Tibial nerve (tissue), 4 donors: ENCODE data around the gene ABCC12. TPM values are rescaled to one million over a fixed set of nuclear protein-coding genes. Genes with fewer than 3 reads are reported as not detected.

Experiments
- DNase-seq, 2 donors: peaks; one replicate each; pipeline ENCODE4 v3.0.0-alpha.2; 2019; ENCODE audit warnings: low spot score in 2 of 2
- H3K27ac ChIP-seq, 4 donors: fragments of 200-600 bp; sonication (generic) in 3 of 4; one replicate each; pipeline ENCODE4 v1.5.1; 2017 to 2019; ENCODE audit warnings: mild to moderate bottlenecking in 1 of 4
- H3K27me3 ChIP-seq, 2 donors: fragments of 200-600 bp; sonication (generic) in 1 of 2; one replicate each; pipeline versions ENCODE4 v1.5.1 to v1.6.0; 2017 to 2019
- H3K36me3 ChIP-seq, 3 donors: fragments of 200-600 bp; sonication (generic); one replicate each; pipeline ENCODE4 v1.5.1; 2018 to 2019
- H3K4me1 ChIP-seq, 4 donors: fragments of 200-600 bp; sonication (generic) in 3 of 4; one replicate each; pipeline ENCODE4 v1.5.1; 2017 to 2019
- H3K4me3 ChIP-seq, 4 donors: fragments of 200-600 bp; sonication (generic) in 3 of 4; one replicate each; pipeline ENCODE4 v1.5.1; 2017 to 2019; ENCODE audit warnings: mild to moderate bottlenecking in 1 of 4, moderate library complexity in 1 of 4
- H3K9me3 ChIP-seq, 4 donors: fragments of 200-600 bp; sonication (generic) in 3 of 4; one replicate each; pipeline ENCODE4 v1.5.1; 2017 to 2019
- EP300 ChIP-seq, 2 donors: sonication (generic); formaldehyde crosslinking; IDR thresholded peaks; one replicate each; pipeline ENCODE4 v1.6.1; 2017; ENCODE audit warnings: antibody characterized with exemption in 2 of 2, mild to moderate bottlenecking in 1 of 2
- POLR2A ChIP-seq, 2 donors: fragments of 450-650 bp; IDR thresholded peaks; one replicate each; pipeline ENCODE4 v1.6.1; 2017; ENCODE audit warnings: antibody characterized with exemption in 2 of 2, mild to moderate bottlenecking in 2 of 2, moderate library complexity in 2 of 2
- WGBS, 2 donors: methylation state at CpG; one replicate each; pipeline ENCODE4 v1.1.5; 2018; 5-methylcytosine and 5-hydroxymethylcytosine counted together
- total RNA-seq, 4 donors: library from RNA; depleted of rRNA; stranded (reverse); fragments of >200 nt; gene quantifications; one replicate each; pipeline ENCODE4 v1.1.0, GENCODE V29; 2016
- TF ChIP-seq, protein P1 (sequence below), 5 experiments: fragments of 200-600 bp in 3 of 5; fragments of 450-650 bp in 2 of 5; sonication (generic) in 3 of 5; IDR thresholded peaks; one replicate each; pipeline ENCODE4 v1.5.1; 2016 to 2019; ENCODE audit warnings: antibody characterized with exemption in 5 of 5, mild to moderate bottlenecking in 3 of 5, moderate library complexity in 2 of 5

The ABCC12 gene
- total RNA-seq, 4 donors from 2014 or later, result under 0.01 TPM; not detected in 3

DNA sequence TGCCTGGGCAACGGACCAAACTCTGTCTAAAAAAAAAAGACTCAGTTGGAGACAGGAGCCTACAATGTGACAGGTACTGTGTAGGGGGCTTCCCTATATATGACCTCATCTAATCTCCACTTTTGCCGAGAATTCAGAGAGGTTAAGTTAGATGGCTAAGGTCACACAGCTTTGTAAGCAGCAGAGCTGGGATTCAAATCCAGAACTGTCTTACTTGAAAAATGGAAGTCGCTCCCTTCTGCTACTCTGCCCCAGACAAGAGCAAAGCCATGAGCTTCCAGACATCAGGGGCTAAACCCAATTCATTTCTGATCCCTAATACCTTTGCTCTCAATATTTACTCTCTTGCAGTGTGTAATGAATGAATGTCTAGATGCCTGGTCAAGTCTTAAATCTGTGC, 41.5 kb upstream of the ABCC12 start:
- TF ChIP-seq, protein P1, sequence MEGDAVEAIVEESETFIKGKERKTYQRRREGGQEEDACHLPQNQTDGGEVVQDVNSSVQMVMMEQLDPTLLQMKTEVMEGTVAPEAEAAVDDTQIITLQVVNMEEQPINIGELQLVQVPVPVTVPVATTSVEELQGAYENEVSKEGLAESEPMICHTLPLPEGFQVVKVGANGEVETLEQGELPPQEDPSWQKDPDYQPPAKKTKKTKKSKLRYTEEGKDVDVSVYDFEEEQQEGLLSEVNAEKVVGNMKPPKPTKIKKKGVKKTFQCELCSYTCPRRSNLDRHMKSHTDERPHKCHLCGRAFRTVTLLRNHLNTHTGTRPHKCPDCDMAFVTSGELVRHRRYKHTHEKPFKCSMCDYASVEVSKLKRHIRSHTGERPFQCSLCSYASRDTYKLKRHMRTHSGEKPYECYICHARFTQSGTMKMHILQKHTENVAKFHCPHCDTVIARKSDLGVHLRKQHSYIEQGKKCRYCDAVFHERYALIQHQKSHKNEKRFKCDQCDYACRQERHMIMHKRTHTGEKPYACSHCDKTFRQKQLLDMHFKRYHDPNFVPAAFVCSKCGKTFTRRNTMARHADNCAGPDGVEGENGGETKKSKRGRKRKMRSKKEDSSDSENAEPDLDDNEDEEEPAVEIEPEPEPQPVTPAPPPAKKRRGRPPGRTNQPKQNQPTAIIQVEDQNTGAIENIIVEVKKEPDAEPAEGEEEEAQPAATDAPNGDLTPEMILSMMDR (IDR thresholded peaks at IDR 0.05), result no peak
- no peak for TF ChIP-seq EP300 (IDR thresholded peaks at IDR 0.05)
- no peak for TF ChIP-seq POLR2A (IDR thresholded peaks at IDR 0.05)
- WGBS, 2 donors, result 90 to 97% methylated on average over 3 of the region's 3 CpGs
- peaks cover 0 to 4% (median 0%) of the 10 kb centered on the region in 4 donors for H3K9me3 ChIP-seq
- H3K36me3 ChIP-seq, result no peaks in the 10 kb centered on the region
- no peak overlapping the region for H3K27ac ChIP-seq
- H3K4me1 ChIP-seq, result no peaks in the 10 kb centered on the region
- DNase-seq, result no peak
- no peaks in the 10 kb centered on the region for H3K27me3 ChIP-seq
- H3K4me3 ChIP-seq, result no peak overlapping the region

DNA sequence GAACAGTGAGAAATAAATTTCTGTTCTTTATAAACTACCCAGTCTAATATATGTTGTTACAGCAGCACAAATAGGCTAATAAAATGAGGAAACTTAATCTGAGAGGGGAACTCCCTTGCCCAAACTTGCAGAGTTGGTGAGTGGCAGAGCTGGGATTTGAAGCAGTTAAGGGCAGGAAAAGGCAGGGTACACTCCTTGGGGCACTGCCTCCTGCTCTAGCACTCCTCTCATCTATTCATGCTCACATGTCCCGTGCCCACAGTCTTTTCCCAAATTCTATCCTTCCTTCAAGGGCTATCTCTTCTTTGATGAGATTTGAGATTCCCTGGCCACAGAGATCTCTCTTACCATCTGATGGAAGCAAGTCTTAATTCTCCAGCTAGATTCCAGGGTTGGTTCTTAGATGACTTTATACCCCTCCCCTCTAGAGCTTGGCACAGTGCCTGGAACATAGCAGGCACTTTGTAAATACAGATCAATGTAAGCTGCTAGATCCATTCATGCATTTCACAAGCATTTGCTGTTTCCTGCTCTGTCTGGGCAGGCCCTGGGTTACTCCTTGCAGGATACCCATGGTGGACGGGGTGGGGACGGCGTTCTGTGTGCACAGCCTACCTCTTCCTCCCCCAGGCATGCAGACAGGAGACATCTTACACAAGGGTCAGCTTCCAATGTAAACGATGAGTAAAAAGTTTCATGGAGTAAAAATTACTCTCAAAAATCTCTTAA, 39.2 kb upstream of the ABCC12 start:
- DNase-seq, result no peak
- no peaks in the 10 kb centered on the region for H3K27me3 ChIP-seq
- H3K36me3 ChIP-seq, result no peaks in the 10 kb centered on the region
- TF ChIP-seq EP300 (IDR thresholded peaks at IDR 0.05), result no peak
- TF ChIP-seq, protein P1 (IDR thresholded peaks at IDR 0.05), result no peak
- no peak for TF ChIP-seq POLR2A (IDR thresholded peaks at IDR 0.05)
- no peak overlapping the region for H3K27ac ChIP-seq
- H3K9me3 ChIP-seq, result peaks cover 0 to 4% (median 0%) of the 10 kb centered on the region in 4 donors
- 14 to 36% methylated on average over 5 of the region's 5 CpGs for whole genome bisulfite sequencing, 2 donors
- no peaks in the 10 kb centered on the region for H3K4me1 ChIP-seq
- H3K4me3 ChIP-seq, result no peak overlapping the region

DNA sequence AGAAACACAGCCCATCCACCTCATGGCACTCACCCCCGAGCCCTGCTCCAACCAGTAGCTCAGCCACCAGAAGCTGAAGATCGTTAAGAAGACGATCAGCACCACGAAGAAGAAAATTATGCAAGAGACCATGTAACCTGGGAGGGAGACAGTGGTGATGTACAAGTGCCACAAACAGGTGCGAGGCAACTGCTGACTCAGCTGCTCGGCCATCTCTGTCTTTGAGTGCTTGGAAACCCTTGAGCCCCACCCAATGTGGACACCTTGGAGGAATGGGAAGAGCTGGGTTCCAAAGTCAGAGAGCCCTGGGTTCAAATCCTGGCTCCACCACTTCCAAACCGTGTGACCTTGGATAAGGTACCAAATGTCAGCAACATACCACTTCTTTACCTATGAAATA, 38.1 kb upstream of the ABCC12 start:
- WGBS, 2 donors, result 86% methylated on average over 7 of the region's 7 CpGs
- TF ChIP-seq, protein P1 (IDR thresholded peaks at IDR 0.05), result no peak
- TF ChIP-seq EP300 (IDR thresholded peaks at IDR 0.05) (no peak), POLR2A (IDR thresholded peaks at IDR 0.05) (no peak)
- no peaks in the 10 kb centered on the region for H3K36me3 ChIP-seq

DNA sequence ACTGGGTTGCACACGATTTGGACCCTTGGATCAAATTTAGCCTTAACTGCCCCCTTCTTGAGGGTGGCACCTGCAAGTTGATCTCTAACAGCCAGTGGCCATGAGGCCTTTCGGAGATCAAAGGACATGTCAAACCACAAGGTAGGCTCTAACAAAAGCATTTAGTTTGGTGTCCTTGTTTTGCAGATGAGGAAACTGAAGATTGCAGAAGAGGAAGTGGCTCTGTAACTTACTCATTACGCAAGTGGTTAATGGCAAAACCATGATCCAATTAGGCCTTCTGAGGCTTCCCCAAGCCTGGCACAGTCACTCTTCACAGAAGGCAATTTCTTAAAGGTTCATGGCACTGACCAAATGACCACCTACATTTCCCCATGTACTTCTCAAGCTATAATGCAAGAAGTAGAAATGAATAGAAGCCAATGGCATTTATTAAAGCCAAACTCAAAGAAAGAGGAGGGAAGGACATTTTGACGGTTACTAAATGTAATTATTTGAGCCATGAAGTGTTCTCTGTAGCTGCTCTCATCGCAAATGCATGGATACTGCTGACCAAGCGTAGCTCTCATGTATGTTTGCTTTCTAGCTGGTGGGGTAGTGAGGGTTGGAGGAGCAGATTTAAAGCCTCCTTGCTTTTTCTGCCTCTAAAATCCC, 32.8 kb upstream of the ABCC12 start:
- Histone ChIP-seq H3K9me3 (no peaks in the 10 kb centered on the region), H3K36me3 (no peaks in the 10 kb centered on the region), H3K4me1 (no peaks in the 10 kb centered on the region), H3K27me3 (no peaks in the 10 kb centered on the region), H3K4me3 (no peak overlapping the region), H3K27ac (no peak overlapping the region)
- TF ChIP-seq POLR2A (IDR thresholded peaks at IDR 0.05), result no peak
- TF ChIP-seq EP300 (IDR thresholded peaks at IDR 0.05), result peak in 1 of 2 donors; percentile 42
- TF ChIP-seq, protein P1 (IDR thresholded peaks at IDR 0.05), result no peak
- DNase-seq, result no peak
- 74 to 86% methylated on average over 6 of the region's 6 CpGs for WGBS, 2 donors

More for the DNA sequence above, 38.1 kb upstream of the ABCC12 start:
- Histone ChIP-seq H3K4me3 (no peak overlapping the region), H3K27ac (no peak overlapping the region), H3K9me3 (peaks cover 0 to 4% (median 0%) of the 10 kb centered on the region in 4 donors), H3K27me3 (no peaks in the 10 kb centered on the region), H3K4me1 (no peaks in the 10 kb centered on the region)
- no peak for DNase-seq

DNA sequence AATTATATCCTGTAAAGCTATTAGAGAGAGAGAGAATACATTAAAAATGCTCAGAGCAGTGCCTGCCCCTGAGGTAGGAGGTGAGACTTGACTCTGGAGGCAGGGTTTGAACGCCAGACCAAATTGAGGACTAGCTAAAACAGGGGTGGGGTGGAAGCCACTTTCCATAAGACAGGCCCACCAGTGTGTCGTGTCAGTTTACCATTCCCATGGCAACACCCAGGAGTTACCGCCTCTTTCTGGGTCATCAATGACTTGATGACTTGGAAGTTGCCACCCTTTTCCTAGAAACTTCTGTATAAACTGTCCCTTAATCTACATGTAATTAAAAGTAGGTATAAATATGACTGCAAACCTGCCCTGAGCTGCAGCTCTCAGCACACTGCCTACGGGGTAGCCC, 32.0 kb upstream of the ABCC12 start:
- 80 to 82% methylated on average over 4 of the region's 4 CpGs for WGBS, 2 donors
- Histone ChIP-seq H3K27me3 (no peaks in the 10 kb centered on the region), H3K36me3 (no peaks in the 10 kb centered on the region), H3K4me3 (no peak overlapping the region), H3K27ac (no peak overlapping the region), H3K4me1 (no peaks in the 10 kb centered on the region), H3K9me3 (no peaks in the 10 kb centered on the region)
- no peak for DNase-seq
- TF ChIP-seq EP300 (IDR thresholded peaks at IDR 0.05), result no peak
- TF ChIP-seq, protein P1 (IDR thresholded peaks at IDR 0.05), result no peak
- no peak for TF ChIP-seq POLR2A (IDR thresholded peaks at IDR 0.05)
